GM19395 (cell line): Measurements from ENCODE around the gene PLCB3.
A peak's percentile ranks its signal among the peaks of the same experiment; 100 is the strongest.

ENCODE experiments used
- ATAC-seq: cut with Tn5 transposase; IDR thresholded peaks from one replicate; pipeline ENCODE4 v1.9.1; 2021; ENCODE audit warnings: mild to moderate bottlenecking, moderate library complexity; ENCODE audit not compliant: unreplicated experiment

PLCB3 gene

GRCh38 chr11:64220798-64221197, 30.5 kb upstream of the PLCB3 start:
- ATAC-seq = no peak

DNA sequence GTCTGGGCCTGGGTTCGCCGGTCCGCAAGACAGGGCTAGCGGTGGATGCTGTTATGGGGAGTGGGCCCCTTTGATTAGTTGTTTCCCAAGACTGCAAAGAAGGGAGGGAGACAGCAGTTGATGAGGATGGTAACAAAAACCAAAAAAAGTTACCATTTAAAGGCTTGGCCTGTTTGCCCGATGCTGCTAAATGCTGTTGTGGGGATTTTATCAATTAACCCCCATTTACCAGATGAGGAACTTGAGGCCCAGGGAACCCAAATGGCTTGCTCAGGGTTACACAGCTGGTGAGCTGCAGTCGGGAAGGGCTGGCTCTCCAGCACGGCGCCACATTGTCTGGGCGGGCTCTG, 28.7 kb upstream of the PLCB3 start:
- no peak for ATAC-seq

DNA sequence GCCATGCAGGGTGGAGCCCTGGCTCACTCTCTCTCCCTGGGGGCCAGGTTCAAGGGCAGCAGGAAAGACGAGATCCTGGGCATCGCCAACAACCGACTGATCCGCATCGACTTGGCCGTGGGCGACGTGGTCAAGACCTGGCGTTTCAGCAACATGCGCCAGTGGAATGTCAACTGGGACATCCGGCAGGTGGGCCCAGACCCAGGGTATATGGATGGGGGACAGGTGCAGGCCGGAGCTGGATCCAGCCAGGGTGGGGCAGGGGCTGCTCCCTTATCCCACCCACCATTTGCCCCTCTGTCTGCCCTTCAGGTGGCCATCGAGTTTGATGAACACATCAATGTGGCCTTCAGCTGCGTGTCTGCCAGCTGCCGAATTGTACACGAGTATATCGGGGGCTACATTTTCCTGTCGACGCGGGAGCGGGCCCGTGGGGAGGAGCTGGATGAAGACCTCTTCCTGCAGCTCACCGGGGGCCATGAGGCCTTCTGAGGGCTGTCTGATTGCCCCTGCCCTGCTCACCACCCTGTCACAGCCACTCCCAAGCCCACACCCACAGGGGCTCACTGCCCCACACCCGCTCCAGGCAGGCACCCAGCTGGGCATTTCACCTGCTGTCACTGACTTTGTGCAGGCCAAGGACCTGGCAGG, 28.2 kb upstream of the PLCB3 start:
- no peak for ATAC-seq

DNA sequence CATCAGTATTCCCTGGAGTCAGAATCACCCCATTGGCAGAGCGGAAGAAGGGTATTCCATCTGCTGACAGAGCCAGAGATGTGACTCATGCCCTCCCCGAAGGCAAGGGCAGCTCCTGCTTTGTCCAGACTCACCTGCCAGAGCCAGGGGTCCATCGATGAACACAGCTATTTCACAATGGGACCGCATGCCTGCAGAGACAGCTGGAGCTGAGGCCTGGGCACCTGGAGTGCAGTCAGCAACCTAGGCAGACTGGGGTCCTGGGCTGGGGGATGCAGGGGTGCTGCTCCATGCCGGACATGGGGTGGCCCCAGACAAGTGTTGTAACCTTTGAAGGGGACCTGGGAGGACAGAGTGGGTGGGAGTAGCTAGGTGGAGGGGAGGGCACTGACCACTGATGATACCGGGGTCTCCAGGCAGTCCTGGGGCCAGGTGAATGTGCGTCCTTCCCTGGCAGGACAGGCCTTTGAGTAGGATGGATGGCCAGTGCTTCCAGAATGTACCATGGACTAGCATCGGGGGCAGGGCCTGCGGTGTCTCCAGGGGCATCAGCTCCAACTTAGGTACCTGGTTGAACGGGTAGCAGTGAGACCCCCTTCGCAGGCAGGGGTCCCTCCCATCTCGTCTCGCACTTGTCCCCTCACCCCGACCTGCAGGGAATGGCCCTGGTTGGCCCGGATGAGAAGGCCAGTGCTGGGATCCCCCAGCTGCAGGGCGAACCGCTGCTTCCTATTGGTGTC, 27.0 kb upstream of the PLCB3 start:
- ATAC-seq = no peak

GRCh38 chr11:64224891-64225607, 26.3 kb upstream of the PLCB3 start:
- ATAC-seq = no peak

GRCh38 chr11:64225608-64226506, 25.5 kb upstream of the PLCB3 start, which contains the start of the genes NUDT22 and TRPT1:
Gene NUDT22, plus strand, starts transcription at chr11:64226274. Its CDS starts 379 bp downstream, at chr11:64226653.
Gene TRPT1, minus strand, starts transcription at chr11:64226186. Its CDS starts 326 bp downstream, at chr11:64225860.
- ATAC-seq = peak; percentile 43

GRCh38 chr11:64226507-64227051, 24.8 kb upstream of the PLCB3 start:
- no peak for ATAC-seq

GRCh38 chr11:64227405-64227956, 23.8 kb upstream of the PLCB3 start:
- no peak for ATAC-seq

GRCh38 chr11:64229090-64229743, 22.1 kb upstream of the PLCB3 start:
- no peak for ATAC-seq

GRCh38 chr11:64229744-64230170, 21.6 kb upstream of the PLCB3 start:
- ATAC-seq = no peak

DNA sequence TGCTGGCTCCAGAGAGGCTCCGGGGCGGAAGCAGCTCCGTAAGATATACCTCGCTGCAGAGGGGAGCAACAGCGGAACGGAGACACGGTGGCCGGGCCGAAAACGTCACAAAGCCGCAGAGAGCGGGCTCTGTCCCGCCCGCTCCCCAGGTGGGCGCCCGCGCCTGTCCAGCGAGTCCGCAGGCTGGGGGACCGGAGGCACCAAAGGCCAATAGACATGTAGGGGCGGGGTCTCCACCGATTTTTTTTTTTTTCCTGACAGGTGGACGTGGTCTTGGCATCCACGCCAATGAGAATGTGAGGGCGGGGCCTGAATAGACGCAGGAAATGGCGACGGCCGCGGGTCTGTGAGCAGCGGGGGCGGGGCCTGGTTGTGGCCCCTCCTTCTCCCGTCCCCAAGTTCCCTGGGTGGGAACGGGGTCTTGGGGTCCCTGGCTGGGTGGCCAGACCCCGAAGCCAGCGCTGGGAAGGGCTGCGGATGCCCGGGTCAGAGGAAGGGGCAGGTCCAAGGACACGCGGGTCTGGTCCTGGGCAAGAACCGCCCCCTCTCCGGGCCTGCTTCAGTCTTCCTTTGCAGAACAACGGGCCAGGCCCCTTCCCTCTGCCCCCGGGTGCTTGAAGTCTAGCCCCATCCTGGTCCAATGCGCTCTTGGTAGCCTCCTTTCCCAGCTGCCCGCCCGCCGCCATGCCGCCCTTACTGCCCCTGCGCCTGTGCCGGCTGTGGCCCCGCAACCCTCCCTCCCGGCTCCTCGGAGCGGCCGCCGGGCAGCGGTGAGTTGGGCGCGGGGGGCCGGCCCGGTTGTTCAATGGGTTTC, 21.0 kb upstream of the PLCB3 start, which contains the start of gene DNAJC4:
Gene DNAJC4, plus strand, starts transcription at position 378 of the 814 bp plus-strand sequence. Its CDS starts 307 bp downstream, at position 685.
- ATAC-seq = peak; percentile 46

- ATAC-seq = no peak
Observed at GRCh38 chr11:64230985-64231365, 20.4 kb upstream of the PLCB3 start.

GRCh38 chr11:64231546-64231945, 19.8 kb upstream of the PLCB3 start:
- ATAC-seq = no peak

DNA sequence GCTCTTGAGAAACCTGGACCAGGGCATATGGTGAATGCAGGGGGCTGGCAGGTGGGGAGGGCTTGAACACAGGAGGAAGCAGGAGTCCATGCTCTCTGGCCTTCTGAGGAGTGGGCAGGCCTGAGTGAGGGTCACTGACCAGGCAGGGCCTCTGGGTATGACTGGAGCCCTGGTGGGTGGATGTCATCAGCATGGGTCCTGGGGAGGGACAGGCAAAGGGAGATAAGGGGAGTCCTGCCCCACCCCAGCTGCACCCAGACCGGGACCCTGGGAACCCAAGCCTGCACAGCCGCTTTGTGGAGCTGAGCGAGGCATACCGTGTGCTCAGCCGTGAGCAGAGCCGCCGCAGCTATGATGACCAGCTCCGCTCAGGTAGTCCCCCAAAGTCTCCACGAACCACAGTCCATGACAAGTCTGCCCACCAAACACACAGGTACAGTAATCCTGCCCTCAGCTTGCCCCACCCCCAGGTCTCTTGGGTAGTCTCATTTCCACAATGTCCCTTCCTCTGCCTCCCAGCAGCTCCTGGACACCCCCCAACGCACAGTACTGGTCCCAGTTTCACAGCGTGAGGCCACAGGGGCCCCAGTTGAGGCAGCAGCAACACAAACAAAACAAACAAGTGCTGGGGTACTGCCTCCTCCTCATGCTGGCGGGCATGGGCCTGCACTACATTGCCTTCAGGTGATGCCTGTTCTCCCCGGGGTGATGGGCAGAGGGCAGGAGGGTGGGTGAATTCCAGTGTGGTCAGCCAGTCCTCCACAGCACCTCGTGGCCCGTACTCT, 19.0 kb upstream of the PLCB3 start:
- no peak for ATAC-seq

GRCh38 chr11:64232967-64233315, 18.4 kb upstream of the PLCB3 start:
- no peak for ATAC-seq

DNA sequence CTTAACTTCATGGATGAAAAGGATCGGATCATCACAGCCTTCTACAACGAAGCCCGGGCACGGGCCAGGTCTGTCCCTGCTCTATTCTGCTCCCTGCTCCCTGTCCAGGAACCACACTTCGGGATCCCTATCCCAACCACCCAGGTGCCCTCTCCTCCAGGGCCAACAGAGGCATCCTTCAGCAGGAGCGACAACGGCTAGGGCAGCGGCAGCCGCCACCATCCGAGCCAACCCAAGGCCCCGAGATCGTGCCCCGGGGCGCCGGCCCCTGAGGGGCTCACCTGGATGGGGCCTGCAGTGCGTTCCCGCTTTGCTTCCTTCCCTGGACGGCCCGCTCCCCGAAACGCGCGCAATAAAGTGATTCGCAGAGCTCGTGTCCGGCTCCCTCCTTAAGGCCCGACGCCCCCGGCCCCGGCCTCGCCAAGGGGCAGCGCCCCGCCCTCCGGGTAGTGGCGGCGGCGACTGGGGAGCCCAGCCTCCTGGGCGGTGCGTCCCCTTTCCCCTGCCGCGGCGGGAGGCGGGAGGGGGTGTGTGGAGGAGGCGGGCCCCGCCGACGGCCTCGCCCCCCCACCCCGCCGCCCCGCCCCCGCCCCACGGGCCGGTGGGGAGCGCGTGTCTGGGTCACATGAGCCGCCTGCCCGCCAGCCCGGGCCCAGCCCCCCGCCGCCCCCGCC, 17.3 kb upstream of the PLCB3 start, which contains the start of gene VEGFB:
Gene VEGFB, plus strand, starts transcription at position 672 of the 674 bp plus-strand sequence. CDS start 250 bp downstream, outside the sequence.
- no peak for ATAC-seq

DNA sequence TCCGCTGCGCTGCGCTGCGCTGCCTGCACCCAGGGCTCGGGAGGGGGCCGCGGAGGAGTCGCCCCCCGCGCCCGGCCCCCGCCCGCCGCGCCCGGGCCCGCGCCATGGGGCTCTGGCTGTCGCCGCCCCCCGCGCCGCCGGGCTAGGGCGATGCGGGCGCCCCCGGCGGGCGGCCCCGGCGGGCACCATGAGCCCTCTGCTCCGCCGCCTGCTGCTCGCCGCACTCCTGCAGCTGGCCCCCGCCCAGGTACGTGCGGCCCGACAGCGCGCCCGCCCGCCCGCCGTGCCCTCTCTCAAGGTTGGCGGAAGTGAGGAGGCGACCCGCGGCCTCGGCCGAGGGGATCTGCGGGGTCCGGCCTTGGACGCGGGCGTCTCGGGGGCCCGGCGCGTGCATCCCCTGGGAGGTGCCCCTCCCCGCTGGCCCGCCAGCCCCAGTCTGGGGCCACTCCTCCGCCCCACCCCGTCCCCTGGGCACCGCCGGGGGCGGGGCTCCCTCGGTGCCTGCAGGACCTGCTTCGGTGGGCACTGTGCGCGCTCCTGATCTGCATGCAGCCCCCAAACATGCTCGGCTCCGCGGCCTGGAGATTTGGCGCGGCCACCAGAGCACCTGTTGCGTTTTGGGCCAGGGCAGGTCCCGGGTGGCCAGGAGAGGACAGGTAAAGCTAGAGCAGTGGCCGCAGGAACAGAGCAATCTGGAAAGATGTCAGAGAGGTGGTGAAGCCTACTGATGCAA, 16.5 kb upstream of the PLCB3 start:
- ATAC-seq = no peak
